ENCODE results near the gene NDUFA8. TPM values are rescaled to one million over a fixed set of nuclear protein-coding genes. Genes with fewer than 3 reads are reported as not detected.
A peak's percentile ranks its signal among the peaks of the same experiment; 100 is the strongest.

The NDUFA8 gene
- total and polyA plus RNA-seq, 2 donors (not counting 1 experiment from before 2014, with no cell fraction given) = 26.6 to 90.2 TPM

DNA sequence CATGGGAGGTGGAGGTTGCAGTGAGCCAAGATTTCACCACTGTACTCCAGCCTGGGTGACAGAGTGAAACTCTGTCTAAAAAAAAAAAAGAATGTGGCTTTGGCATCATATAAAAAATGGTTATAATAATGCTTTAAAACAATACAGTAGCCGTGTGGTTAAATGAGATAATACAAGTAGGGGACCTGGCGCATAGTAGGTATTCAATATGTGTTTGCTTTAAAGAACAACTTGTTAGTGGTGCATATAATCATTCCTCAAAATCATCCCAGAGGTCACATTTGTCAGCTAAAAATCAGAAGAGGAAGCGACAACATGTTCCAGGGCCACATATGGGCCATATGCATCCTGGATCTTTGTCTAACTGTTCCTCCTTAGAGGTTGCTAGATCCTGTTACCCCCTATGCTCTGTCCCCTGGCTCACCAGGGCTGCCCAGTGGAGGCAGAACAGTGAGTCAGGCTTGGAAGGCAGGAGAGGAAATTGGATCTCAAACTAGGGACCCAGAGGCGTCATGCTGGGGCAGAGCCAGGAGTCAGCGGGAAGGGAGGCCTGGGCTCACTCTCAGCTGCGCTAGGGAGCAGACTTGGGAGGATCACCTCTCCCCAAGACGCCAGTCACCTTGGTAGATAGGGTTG is 41.5 kb upstream of the NDUFA8 start:
- H3K9me3 ChIP-seq (ENCODE audit: control insufficient read depth, insufficient read depth, low read depth, low read length) = no peaks in the 10 kb centered on the region
- H3K79me2 ChIP-seq (ENCODE audit: control insufficient read depth, insufficient read depth, low read length) = no peaks in the 10 kb centered on the region
- TF ChIP-seq EZH2 (IDR thresholded peaks at IDR 0.05; ENCODE audit: low read length, missing control alignments) = no peak
- TF ChIP-seq, protein P1, sequence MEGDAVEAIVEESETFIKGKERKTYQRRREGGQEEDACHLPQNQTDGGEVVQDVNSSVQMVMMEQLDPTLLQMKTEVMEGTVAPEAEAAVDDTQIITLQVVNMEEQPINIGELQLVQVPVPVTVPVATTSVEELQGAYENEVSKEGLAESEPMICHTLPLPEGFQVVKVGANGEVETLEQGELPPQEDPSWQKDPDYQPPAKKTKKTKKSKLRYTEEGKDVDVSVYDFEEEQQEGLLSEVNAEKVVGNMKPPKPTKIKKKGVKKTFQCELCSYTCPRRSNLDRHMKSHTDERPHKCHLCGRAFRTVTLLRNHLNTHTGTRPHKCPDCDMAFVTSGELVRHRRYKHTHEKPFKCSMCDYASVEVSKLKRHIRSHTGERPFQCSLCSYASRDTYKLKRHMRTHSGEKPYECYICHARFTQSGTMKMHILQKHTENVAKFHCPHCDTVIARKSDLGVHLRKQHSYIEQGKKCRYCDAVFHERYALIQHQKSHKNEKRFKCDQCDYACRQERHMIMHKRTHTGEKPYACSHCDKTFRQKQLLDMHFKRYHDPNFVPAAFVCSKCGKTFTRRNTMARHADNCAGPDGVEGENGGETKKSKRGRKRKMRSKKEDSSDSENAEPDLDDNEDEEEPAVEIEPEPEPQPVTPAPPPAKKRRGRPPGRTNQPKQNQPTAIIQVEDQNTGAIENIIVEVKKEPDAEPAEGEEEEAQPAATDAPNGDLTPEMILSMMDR (conservative IDR thresholded peaks at IDR 0.05 in 1 of 2, IDR thresholded peaks at IDR 0.05 in 1 of 2; ENCODE audit: low read depth in 1 of 2, low read length in 2 of 2) = no peak
- no peak overlapping the region for H3K4me2 ChIP-seq (ENCODE audit: extremely low read depth, insufficient read depth, low read length)
- H3K27me3 ChIP-seq (ENCODE audit: control insufficient read depth, insufficient read depth, low read length) = peaks cover 3% of the 10 kb centered on the region
- H3K4me3 ChIP-seq (replicated peaks in 1 of 4; ENCODE audit: control extremely low read depth in 1 of 4, insufficient read depth in 1 of 4, low read depth in 3 of 4, low read length in 4 of 4) = no peak overlapping the region
- H4K20me1 ChIP-seq (ENCODE audit: control insufficient read depth, extremely low read depth, insufficient read depth, low read length) = no peaks in the 10 kb centered on the region
- H3K27ac ChIP-seq (ENCODE audit: insufficient read depth, low read length) = no peak overlapping the region
- H3K9ac ChIP-seq (ENCODE audit: insufficient read depth, low read length) = no peak overlapping the region
- H3K4me1 ChIP-seq (ENCODE audit: control insufficient read depth, extremely low read depth, insufficient read depth, low read length) = peaks cover 3% of the 10 kb centered on the region
- no peaks in the 10 kb centered on the region for H3K36me3 ChIP-seq (ENCODE audit: control insufficient read depth, insufficient read depth, low read length)
- H2AFZ ChIP-seq (ENCODE audit: low read length) = no peak overlapping the region
- DNase-seq (ENCODE audit: low read depth in 2 of 2) = peak; percentile 39 to 71

DNA sequence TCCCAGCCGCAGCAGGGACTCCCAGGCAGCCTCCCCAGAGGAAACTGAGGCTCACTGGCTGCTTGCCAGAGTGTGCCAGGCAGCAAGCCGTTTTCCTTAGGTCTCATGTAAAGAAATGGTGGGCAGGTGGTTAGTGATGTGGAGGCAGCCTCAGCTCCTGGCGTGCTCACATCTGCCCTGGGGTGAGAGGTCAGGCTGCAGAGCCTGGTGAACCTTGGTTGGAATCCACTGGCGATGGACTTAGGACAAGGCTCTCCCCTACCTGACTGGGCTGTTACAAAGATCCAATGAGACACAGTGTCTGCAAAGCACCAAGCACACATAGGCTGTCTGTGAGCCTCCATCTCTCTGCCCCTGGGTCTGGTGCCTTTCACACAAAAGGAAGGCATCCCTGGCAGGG is 38.3 kb upstream of the NDUFA8 start:
- Histone ChIP-seq H3K9me3 (ENCODE audit: control insufficient read depth, insufficient read depth, low read depth, low read length) (no peaks in the 10 kb centered on the region), H2AFZ (ENCODE audit: low read length) (no peak overlapping the region), H3K9ac (ENCODE audit: insufficient read depth, low read length) (no peak overlapping the region), H3K4me1 (ENCODE audit: control insufficient read depth, extremely low read depth, insufficient read depth, low read length) (no peaks in the 10 kb centered on the region), H3K27me3 (ENCODE audit: control insufficient read depth, insufficient read depth, low read length) (peaks cover 3% of the 10 kb centered on the region), H3K36me3 (ENCODE audit: control insufficient read depth, insufficient read depth, low read length) (no peaks in the 10 kb centered on the region), H3K4me3 (replicated peaks in 1 of 4; ENCODE audit: control extremely low read depth in 1 of 4, insufficient read depth in 1 of 4, low read depth in 3 of 4, low read length in 4 of 4) (no peak overlapping the region), H3K79me2 (ENCODE audit: control insufficient read depth, insufficient read depth, low read length) (no peaks in the 10 kb centered on the region), H3K4me2 (ENCODE audit: extremely low read depth, insufficient read depth, low read length) (no peak overlapping the region), H4K20me1 (ENCODE audit: control insufficient read depth, extremely low read depth, insufficient read depth, low read length) (no peaks in the 10 kb centered on the region), H3K27ac (ENCODE audit: insufficient read depth, low read length) (no peak overlapping the region)
- DNase-seq (ENCODE audit: low read depth in 2 of 2) = no peak
- no peak for TF ChIP-seq EZH2 (IDR thresholded peaks at IDR 0.05; ENCODE audit: low read length, missing control alignments)
- TF ChIP-seq, protein P1 (conservative IDR thresholded peaks at IDR 0.05 in 1 of 2, IDR thresholded peaks at IDR 0.05 in 1 of 2; ENCODE audit: low read depth in 1 of 2, low read length in 2 of 2) = no peak

DNA sequence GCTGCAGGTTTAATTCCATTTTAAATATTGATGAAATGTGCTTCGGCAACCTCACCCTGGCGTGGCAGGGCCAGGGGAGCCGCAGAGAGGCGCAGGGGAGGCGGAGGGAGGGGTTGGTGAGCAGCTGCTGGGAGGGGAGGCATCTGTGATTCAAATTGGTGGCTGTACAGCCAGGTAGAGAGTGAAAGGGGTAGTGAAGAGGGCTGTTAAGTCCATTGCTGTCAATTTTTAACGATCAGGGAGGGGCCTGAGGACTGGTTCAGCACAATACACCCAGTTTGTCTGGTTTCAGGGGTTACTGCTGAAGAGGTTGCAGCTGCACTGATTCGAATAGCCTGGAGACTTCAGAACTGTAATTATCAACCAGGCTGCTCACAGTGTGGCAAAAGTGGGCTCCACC is 37.8 kb upstream of the NDUFA8 start:
- no peaks in the 10 kb centered on the region for H3K9me3 ChIP-seq (ENCODE audit: control insufficient read depth, insufficient read depth, low read depth, low read length)
- no peak overlapping the region for H3K4me3 ChIP-seq (replicated peaks in 1 of 4; ENCODE audit: control extremely low read depth in 1 of 4, insufficient read depth in 1 of 4, low read depth in 3 of 4, low read length in 4 of 4)
- DNase-seq (ENCODE audit: low read depth in 2 of 2) = no peak
- H2AFZ ChIP-seq (ENCODE audit: low read length) = no peak overlapping the region
- no peaks in the 10 kb centered on the region for H3K36me3 ChIP-seq (ENCODE audit: control insufficient read depth, insufficient read depth, low read length)
- H3K27me3 ChIP-seq (ENCODE audit: control insufficient read depth, insufficient read depth, low read length) = peaks cover 3% of the 10 kb centered on the region
- no peaks in the 10 kb centered on the region for H4K20me1 ChIP-seq (ENCODE audit: control insufficient read depth, extremely low read depth, insufficient read depth, low read length)
- TF ChIP-seq, protein P1 (conservative IDR thresholded peaks at IDR 0.05 in 1 of 2, IDR thresholded peaks at IDR 0.05 in 1 of 2; ENCODE audit: low read depth in 1 of 2, low read length in 2 of 2) = no peak
- TF ChIP-seq EZH2 (IDR thresholded peaks at IDR 0.05; ENCODE audit: low read length, missing control alignments) = no peak
- no peak overlapping the region for H3K9ac ChIP-seq (ENCODE audit: insufficient read depth, low read length)
- no peaks in the 10 kb centered on the region for H3K79me2 ChIP-seq (ENCODE audit: control insufficient read depth, insufficient read depth, low read length)
- no peak overlapping the region for H3K4me2 ChIP-seq (ENCODE audit: extremely low read depth, insufficient read depth, low read length)
- no peak overlapping the region for H3K27ac ChIP-seq (ENCODE audit: insufficient read depth, low read length)
- no peaks in the 10 kb centered on the region for H3K4me1 ChIP-seq (ENCODE audit: control insufficient read depth, extremely low read depth, insufficient read depth, low read length)

Data from fibroblast of lung (primary cell).